Neural progenitor cell (in vitro differentiated cells): Measurements from ENCODE around the gene FIGLA. TPM values are rescaled to one million over a fixed set of nuclear protein-coding genes. Genes with fewer than 3 reads are reported as not detected.

ENCODE experiments used
- DNase-seq: peaks from one replicate; pipeline ENCODE4 v3.0.0-alpha.2; 2016; ENCODE audit warnings: low spot score
- H2AFZ ChIP-seq: fragments of 200-600 bp; sonication (generic); replicated peaks from 2 replicates; pipeline ENCODE4 v1.6.1; 2016; ENCODE audit warnings: antibody characterized with exemption
- H3F3A ChIP-seq: fragments of 200-600 bp; sonication (generic); 2 replicates; pipeline ENCODE4 v1.6.1; 2016; ENCODE audit warnings: antibody characterized with exemption, low read depth
- H3K27ac ChIP-seq: fragments of 200-600 bp; sonication (generic); 2 replicates; pipeline ENCODE4 v1.5.1; 2016; ENCODE audit warnings: mild to moderate bottlenecking
- H3K27me3 ChIP-seq: fragments of 200-600 bp; sonication (generic); 2 replicates; pipeline ENCODE4 v1.6.1; 2016; ENCODE audit warnings: mild to moderate bottlenecking, moderate library complexity
- H3K36me3 ChIP-seq: fragments of 200-600 bp; sonication (generic); 2 replicates; pipeline ENCODE4 v1.5.1; 2016
- H3K4me1 ChIP-seq: fragments of 200-600 bp; sonication (generic); 2 replicates; pipeline ENCODE4 v1.6.1; 2016; ENCODE audit warnings: mixed run types
- H3K4me2 ChIP-seq: fragments of 200-600 bp; sonication (generic); 2 replicates; pipeline ENCODE4 v1.6.1; 2016
- H3K4me3 ChIP-seq: fragments of 200-600 bp; sonication (generic); 2 replicates; pipeline ENCODE4 v1.5.1; 2016
- H3K79me2 ChIP-seq: fragments of 200-600 bp; sonication (generic); 2 replicates; pipeline ENCODE4 v1.6.1; 2016; ENCODE audit warnings: low read depth
- H3K9ac ChIP-seq: fragments of 200-600 bp; sonication (generic); 2 replicates; pipeline ENCODE4 v1.6.1; 2016
- H3K9me3 ChIP-seq: fragments of 200-600 bp; sonication (generic); 2 replicates; pipeline ENCODE4 v1.5.1; 2016; ENCODE audit warnings: low read depth
- H4K20me1 ChIP-seq: fragments of 200-600 bp; sonication (generic); 2 replicates; pipeline ENCODE4 v1.6.1; 2016; ENCODE audit warnings: low read depth
- H3K27ac Mint-ChIP-seq: 3 replicates; pipeline ENCODE4 v1.8.0; 2021; ENCODE audit warnings: mixed read lengths
- H3K27me3 Mint-ChIP-seq: 2 replicates; pipeline ENCODE4 v1.8.0; 2022; ENCODE audit warnings: low read depth, mild to moderate bottlenecking, inconsistent platforms, moderate library complexity, mixed read lengths; ENCODE audit not compliant: insufficient read depth
- H3K36me3 Mint-ChIP-seq: 3 replicates; pipeline ENCODE4 v1.8.0; 2021; ENCODE audit warnings: mixed read lengths
- H3K4me1 Mint-ChIP-seq: 3 replicates; pipeline ENCODE4 v1.8.0; 2021; ENCODE audit warnings: mixed read lengths
- H3K4me3 Mint-ChIP-seq: 3 replicates; pipeline ENCODE4 v1.8.0; 2021; ENCODE audit warnings: mild to moderate bottlenecking, moderate library complexity, mixed read lengths
- H3K9me3 Mint-ChIP-seq: 3 replicates; pipeline ENCODE4 v1.8.0; 2020; ENCODE audit warnings: mixed read lengths
- CTCF ChIP-seq: fragments of 200-600 bp; sonication (generic); IDR thresholded peaks from 2 replicates; pipeline ENCODE4 v1.5.1; 2017; ENCODE audit warnings: antibody characterized with exemption, mild to moderate bottlenecking
- EZH2 ChIP-seq: fragments of 200-600 bp; sonication (generic); IDR thresholded peaks from 2 replicates; pipeline ENCODE4 v1.6.1; 2017; ENCODE audit warnings: antibody characterized with exemption, mild to moderate bottlenecking, moderate library complexity
- EZH2phosphoT487 ChIP-seq: fragments of 200-600 bp; sonication (generic); IDR thresholded peaks from 2 replicates; pipeline ENCODE4 v1.6.1; 2017; ENCODE audit warnings: antibody characterized with exemption
- total RNA-seq: library from RNA; depleted of rRNA; stranded (reverse); fragments of >200 nt; gene quantifications from 2 replicates; pipeline ENCODE4 v1.2.3, GENCODE V29; 2015; ENCODE audit warnings: low replicate concordance

The FIGLA gene
- total RNA-seq, 1 donor from 2014 or later = not detected

- H4K20me1 ChIP-seq = peaks cover 22% of the 10 kb centered on the region
- H3K27ac ChIP-seq = no peak overlapping the region
- H3F3A ChIP-seq = no peaks in the 10 kb centered on the region
- Mint-ChIP-seq H3K36me3 (peaks cover 15% of the 10 kb centered on the region), H3K27ac (no peak overlapping the region), H3K27me3 (no peaks in the 10 kb centered on the region), H3K4me1 (peaks cover 10% of the 10 kb centered on the region), H3K9me3 (peaks cover 9% of the 10 kb centered on the region), H3K4me3 (no peak overlapping the region)
- H3K4me2 ChIP-seq = no peak overlapping the region
- H3K9ac ChIP-seq = no peak overlapping the region
- H3K4me3 ChIP-seq = no peak overlapping the region
- no peak overlapping the region for H2AFZ ChIP-seq
- TF ChIP-seq EZH2 (no peak), CTCF (no peak)
- no peaks in the 10 kb centered on the region for H3K4me1 ChIP-seq
- H3K9me3 ChIP-seq = no peaks in the 10 kb centered on the region
- no peaks in the 10 kb centered on the region for H3K36me3 ChIP-seq
- no peak for DNase-seq
- no peaks in the 10 kb centered on the region for H3K27me3 ChIP-seq
- H3K79me2 ChIP-seq = peaks cover 98% of the 10 kb centered on the region
These were observed 37.4 kb downstream of the FIGLA start for GRCh38 chr2:70753031-70753430.

DNA sequence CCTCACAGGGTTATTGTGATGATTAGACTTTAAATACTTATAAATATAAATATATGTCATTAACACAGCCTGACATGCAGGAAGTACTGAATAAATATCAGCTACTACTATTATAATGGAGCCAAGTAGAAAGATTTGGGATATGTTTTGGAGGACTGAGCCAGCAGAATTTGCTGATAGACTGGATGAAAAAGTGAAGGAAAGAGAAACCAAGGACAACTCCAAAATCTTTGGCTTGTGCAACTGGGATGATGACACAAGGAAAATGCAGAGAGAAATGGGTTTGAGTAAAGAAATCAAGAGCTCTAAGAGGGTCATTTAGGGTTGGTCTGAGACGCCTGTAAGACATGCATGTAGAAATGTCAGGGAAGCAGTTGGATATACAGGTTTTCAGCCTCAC is 38.0 kb downstream of the FIGLA start:
- Mint-ChIP-seq H3K9me3 (peaks cover 9% of the 10 kb centered on the region), H3K4me1 (peaks cover 14% of the 10 kb centered on the region), H3K27me3 (no peaks in the 10 kb centered on the region), H3K4me3 (no peak overlapping the region), H3K27ac (no peak overlapping the region), H3K36me3 (peaks cover 13% of the 10 kb centered on the region)
- Histone ChIP-seq H3K9me3 (no peaks in the 10 kb centered on the region), H3F3A (no peaks in the 10 kb centered on the region), H3K27ac (no peak overlapping the region), H2AFZ (no peak overlapping the region), H3K4me3 (no peak overlapping the region), H4K20me1 (peaks cover 22% of the 10 kb centered on the region), H3K4me1 (no peaks in the 10 kb centered on the region), H3K9ac (no peak overlapping the region), H3K4me2 (no peak overlapping the region), H3K27me3 (no peaks in the 10 kb centered on the region), H3K79me2 (peaks cover 98% of the 10 kb centered on the region), H3K36me3 (no peaks in the 10 kb centered on the region)
- no peak for DNase-seq
- TF ChIP-seq EZH2phosphoT487 (no peak), CTCF (no peak), EZH2 (no peak)

GRCh38 chr2:70751881-70752280 is 38.6 kb downstream of the FIGLA start:
- no peak overlapping the region for H3K4me3 ChIP-seq
- no peak for DNase-seq
- H2AFZ ChIP-seq = no peak overlapping the region
- no peaks in the 10 kb centered on the region for H3K9me3 ChIP-seq
- peaks cover 97% of the 10 kb centered on the region for H3K79me2 ChIP-seq
- H4K20me1 ChIP-seq = peaks cover 22% of the 10 kb centered on the region
- no peak for TF ChIP-seq EZH2
- TF ChIP-seq EZH2phosphoT487 = no peak
- no peak for TF ChIP-seq CTCF
- Mint-ChIP-seq H3K27me3 (no peaks in the 10 kb centered on the region), H3K36me3 (peaks cover 14% of the 10 kb centered on the region), H3K27ac (no peak overlapping the region), H3K4me1 (peaks cover 16% of the 10 kb centered on the region), H3K9me3 (peaks cover 9% of the 10 kb centered on the region), H3K4me3 (no peak overlapping the region)
- no peak overlapping the region for H3K9ac ChIP-seq
- H3F3A ChIP-seq = no peaks in the 10 kb centered on the region
- H3K4me1 ChIP-seq = no peaks in the 10 kb centered on the region
- H3K27me3 ChIP-seq = no peaks in the 10 kb centered on the region
- H3K36me3 ChIP-seq = no peaks in the 10 kb centered on the region
- H3K4me2 ChIP-seq = no peak overlapping the region
- H3K27ac ChIP-seq = no peak overlapping the region
